ENCODE results near the gene OLAH.

The OLAH gene

DNA sequence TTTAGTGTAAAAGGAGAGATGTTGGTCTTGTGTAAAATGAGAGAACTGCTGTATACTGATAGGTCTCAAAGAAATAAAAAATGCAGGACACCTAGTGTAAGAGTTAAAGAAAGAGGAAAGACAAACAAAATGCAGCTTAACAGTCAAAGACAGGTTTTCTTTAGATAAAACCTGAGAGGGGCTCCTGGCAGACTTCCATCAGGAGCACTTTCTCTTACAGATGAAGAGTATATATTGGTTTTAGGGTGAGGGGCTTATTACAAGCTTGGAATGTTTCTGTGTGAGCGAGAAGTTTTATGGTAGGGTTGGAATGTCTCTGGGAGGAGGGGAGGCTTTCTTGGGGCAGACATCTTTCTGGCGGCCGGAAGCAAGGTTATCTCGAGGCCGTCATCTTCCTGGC, 28.6 kb downstream of the OLAH start:
- DNase-seq = no peak

DNA sequence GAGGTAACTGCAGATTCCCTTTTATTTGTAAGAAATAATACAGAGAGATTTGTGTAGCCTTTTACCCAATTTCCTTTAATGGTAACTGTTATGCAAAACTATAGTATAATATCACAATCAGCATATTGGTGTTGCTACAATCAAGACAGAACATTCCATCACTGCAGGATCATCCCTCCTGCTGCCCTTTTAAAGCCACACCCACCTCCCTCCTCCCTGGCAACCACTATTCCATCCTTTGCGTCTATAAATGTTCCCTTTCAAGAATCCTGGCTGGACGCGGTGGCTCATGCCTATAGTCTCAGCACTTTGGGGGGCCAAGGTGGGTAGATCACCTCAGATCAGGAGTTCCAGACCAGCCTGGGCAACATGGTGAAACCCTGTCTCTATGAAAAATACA, 31.7 kb downstream of the OLAH start:
- no peak for DNase-seq

DNA sequence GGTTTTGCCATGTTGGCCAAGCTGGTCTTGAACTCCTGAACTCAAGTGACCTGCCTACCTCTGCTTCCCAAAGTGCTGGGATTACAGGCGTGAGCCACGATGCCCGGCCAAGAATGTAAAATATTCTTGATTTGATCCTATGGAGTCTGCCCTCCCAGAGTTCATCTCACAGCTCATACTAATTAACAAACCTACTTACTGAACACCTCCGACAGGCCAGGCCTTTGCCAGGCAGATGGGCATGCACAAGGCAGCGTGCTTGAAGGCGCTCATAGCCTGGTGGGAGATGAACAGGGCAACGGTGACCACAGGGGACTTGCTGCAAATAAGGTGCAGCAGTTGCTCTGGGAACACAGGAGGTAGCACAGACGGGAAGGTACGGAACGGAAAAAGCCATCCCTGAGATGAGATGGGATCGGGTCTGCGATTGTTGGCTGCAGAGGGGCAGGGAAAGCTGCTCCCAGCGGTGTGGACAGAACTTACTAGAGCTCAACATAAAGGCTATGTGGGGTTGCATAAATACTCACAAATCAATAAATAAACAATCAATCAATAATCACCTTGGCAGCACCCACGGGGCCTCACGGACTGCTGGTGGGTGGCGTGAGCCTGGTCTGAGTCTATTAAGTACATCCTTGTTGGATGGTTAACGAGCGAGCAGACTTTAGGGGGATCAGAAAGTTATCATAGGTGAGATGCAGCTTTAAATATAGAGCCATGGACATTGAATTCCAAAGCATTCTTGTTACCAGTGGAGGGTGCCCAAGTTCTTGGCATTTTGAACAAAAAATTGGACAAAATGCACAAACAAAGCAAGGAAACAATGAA, 40.1 kb downstream of the OLAH start:
- no peak for DNase-seq

DNA sequence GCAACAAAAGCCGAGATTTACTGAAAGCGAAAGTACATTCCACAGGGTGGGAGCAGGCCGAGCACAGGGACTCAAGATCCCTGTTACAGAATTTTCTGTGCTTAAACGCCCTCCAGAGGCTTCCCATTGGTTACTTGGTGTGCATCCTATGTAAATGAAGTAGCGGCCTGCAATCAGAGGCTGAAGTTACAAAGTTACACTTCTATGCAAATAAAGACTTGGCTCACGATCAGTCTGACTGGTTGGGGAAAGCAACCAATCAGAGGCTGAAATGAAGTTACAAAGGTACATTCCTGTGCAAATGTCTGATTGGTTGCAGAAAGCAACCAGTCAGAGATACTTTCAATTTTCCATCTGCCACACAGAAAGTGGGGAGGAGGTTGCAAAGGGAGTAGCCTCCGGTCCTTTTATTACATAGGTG, 40.8 kb downstream of the OLAH start:
- no peak for DNase-seq

DNA sequence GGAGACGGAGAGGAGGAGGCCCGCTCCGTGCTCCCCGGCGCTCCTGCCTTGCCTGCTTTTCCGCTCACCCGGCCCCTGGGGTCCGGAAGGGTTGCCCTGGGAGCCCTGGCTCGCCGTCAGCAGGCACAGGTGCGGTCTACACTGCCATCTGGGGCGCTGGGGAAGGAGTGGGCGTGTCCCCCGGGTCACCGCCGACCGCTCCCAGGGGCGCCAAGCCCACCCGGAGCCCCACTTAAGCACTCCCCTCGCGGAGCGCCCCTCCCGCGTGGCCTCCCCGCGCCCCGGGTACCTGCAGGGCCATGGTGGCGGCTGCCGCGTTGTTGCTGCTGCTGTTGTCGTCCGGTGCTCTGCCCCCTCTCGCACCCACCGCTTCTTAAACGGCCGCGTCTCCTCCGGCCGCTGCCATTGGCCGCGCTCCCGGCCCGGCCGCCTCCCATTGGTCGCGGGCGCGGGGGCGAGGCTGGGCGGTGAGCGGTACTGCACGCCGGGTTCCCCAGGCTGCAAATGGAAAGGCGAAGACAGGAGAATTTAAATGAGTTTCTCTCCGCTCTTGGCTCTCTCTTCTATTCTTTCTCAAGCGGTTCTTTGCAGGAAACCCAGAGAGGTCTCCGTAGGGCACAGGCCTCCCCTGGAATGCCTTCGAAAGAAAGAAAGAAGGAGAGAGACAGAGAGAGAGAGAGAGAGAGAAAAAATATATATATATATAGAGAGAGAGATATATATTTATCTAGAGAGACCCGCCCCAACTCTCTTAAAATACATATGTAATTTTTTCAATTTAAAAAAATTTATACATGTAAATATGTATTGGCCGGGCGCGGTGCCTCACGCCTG, 44.9 kb downstream of the OLAH start, which contains the start of gene ACBD7:
ACBD7 (minus strand) TSS at position 349 of the 834 bp plus-strand sequence; CDS start at position 301, 48 bp downstream.
- peak; percentile 88 for DNase-seq

DNA sequence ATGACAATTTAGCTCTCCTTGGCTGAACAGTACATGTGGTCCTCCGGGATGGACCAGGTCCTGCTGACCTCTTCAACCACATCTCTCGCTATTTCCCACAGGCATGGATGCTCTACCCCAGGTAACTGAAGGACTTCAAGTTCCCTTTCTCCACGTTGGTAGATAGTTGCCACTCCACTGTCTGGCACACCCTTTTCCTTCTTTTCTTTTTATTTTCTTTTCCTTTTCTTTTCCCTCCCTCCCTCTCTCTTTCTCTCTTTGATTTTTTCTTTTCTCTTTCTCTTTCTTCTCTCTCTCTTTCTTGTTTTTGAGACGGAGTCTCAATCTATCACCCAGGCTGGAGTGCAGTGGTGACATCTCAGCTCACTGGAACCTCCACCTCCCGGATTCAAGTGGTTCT, 47.7 kb downstream of the OLAH start:
- no peak for DNase-seq

DNA sequence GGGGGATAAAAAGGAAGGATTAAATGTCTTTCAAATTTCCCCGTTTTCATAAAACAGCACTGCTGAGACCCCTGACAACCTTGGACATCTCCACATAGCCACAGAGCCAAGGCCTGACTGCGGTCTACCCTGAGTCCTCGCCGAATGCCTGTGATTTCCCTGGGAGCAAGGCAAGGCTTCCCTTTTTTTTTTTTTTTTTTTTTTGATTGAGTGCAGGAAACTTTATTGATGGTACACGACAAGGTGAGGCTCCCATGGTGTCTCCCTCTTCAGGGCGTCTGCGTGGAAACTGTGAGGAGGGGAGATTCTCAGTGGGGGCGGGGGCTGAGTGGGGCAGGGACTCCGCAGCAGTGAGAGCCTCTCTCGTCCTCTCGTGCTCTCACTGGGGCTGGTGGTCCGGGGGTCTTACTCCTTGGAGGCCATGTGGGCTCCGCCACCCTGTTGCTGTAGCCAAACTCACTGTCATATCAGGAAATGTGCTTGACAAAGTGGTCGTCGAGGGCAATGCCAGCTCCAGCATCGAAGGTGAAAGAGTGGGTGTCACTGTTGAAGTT, 49.2 kb downstream of the OLAH start:
- no peak for DNase-seq

DNA sequence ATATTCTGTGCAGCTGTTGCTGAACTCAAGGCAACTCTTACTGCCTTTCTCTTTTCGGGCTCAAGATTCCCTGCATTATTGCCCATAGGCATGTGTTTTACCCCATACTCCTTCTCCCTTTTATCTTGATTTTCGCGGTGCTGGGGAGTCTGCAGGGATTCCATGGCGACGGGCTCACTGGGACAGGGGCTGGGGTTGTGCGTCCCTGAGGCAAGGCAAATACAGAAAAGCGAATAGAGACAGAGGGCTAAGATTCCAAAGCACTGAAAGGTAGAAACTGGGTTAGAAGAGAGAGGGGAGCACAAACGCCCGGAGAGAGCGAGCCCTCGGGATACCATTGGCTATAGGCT, 52.9 kb downstream of the OLAH start:
- DNase-seq = no peak

DNA sequence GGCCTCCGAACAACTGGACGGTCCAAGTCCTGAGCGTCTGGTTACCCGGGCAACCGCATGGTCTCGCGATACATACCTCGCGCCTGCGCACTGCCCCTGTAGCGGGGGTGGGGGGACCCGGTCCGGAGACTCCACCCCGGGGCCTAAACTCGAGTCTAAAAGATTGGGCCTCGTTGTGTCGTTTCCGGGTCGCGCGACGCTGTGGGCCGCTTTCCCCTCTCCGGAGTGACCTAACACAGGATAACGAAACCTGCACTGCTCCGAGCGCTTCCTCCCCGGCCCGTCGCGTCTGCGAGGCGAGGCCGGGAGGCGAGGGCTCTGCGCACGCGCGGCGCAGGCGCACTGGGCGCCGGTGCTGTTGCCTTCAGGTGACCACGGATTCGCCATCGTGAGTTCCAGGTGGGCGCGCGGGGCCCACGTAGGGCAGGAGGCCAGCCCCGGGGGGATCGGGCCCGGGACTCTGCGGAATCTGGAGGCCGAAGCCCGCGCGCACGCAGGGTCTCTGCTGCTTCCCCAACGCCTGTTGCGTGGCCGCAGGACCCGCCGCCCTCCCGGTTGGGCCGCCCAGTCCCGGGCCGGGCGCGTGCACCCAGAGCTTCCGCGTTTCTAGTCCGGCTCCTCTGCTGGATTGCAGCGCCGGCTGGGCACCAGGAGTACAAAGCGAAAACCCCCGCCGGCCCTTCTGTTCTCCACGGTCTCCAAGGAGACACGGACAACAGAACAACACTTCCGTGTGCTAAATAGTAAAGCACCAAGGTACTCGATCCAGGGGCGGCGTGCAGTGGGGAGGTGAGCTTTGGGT, 53.5 kb downstream of the OLAH start, which contains the start of gene RPP38:
RPP38 (plus strand) TSS at position 345 of the 802 bp plus-strand sequence. CDS start 5,960 bp downstream, outside the sequence.
- peak; percentile 99 for DNase-seq

DNA sequence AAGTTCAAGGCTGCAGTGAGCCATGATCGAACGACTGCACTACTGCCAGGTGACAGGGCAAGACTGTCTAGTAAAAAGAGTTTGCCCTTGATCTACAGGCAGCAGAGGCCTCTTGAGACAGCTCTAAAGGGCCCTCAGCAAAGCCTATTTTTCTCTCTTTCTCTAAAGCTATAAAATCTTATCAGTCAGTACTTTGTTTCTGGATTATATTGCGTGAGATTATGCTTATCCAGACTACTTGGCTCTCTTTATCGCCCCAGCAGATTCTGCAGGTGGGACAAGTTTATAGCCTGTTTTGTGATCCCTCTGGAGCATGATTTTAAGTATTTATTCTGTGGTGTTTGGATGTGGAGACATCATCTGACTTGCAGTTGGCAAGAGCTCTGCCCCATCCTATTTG, 56.1 kb downstream of the OLAH start:
- DNase-seq = no peak

DNA sequence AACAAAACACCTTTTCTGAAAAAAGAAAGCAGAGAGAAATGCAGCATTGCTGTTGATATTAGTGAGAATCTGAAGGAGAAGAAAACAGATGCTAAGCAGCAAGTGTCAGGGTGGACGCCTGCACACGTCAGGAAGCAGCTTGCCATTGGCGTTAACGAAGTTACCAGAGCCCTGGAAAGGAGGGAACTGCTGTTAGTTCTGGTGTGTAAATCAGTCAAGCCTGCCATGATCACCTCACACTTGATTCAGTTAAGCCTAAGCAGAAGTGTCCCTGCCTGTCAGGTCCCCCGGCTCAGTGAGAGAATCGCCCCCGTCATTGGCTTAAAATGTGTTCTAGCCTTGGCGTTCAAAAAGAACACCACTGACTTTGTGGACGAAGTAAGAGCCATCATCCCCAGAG, 59.8 kb downstream of the OLAH start:
- DNase-seq = no peak

DNA sequence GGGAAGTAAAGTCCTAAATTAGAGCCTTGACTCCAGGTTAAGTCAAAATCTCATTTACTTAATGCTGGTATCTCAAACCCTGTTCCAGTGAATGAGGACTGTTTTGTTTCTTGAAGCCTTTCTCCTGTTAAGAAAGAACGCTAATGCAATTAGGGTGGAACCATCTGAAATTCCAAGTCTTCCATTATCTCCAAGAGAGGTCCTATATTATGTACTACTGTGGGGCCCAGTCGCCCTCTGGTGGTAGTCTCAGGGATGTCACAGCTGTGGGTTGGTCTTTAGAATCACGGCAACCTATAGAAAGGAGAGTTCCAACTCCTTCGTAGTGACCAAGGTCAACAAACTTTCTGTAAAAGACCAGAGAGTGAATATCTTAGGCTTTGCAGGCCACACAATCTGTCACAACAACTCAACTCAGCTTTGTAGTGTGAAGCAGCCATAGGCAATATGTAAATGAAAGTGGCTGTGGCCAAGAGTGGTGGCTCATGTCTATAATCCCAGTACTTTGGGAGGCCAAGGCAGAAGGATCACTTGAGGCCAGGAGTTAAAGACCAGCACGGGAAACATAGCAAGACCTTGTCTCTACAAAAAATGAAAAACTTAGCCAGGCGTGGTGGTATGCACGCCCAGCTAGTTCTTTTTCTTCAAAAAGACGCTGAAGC, 62.7 kb downstream of the OLAH start:
- peak; percentile 79 for DNase-seq

DNA sequence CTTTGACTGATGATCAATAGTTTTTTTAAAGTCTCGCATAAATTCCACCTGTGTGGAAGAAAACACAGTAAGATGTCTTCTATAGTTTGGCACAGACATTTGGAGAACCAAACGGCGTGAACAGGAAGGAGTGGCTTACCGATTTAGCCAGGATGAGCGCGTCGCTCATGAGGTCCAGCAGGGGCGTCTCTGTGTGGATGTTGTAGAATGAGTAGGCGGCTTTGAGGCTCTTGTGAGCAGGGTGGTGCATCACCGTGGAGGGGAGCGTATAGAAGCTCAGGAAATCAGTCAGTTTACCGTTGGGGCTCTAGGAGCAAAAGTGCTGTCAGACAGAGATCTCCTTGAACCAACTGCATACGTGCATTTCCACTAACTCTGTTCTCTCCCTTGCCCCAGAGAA, 68.9 kb downstream of the OLAH start:
- no peak for DNase-seq

DNA sequence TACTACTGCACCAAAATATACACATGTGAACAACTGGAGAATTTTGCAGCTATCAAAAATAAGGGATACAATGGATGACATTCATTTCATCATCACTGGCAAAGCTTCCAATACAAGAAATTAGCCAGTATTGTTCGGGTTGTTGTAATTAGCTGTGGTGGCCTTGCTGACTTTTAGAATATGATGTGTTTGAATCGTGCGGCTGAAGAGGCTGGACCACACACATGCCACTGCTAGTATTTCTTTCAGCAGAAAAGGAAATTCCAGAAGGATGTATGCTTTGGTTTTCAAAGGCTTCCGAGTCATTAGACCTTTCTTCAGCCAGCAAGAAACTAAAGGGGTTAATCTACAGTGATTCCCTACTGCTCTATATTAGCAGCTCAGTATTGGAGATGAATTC, 70.0 kb downstream of the OLAH start:
- DNase-seq = no peak

DNA sequence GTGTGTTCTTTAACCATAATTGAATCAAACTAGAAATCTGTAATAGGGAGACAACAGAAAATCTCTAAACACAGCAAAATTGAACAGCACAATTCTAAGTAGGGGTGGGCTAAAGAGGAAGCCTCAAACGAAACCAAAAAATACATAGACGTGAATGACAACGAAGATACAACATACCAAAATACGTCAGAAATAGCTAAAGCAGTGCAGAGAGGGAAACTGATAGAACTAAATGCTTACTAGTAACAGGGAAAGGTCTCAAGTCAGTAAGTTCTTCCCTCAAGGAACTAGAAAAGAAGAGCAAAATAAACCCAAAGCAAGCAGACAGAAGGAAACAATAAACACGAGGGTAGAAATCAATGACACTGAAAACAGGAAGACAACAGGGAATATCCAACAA, 72.5 kb downstream of the OLAH start:
- DNase-seq = no peak

DNA sequence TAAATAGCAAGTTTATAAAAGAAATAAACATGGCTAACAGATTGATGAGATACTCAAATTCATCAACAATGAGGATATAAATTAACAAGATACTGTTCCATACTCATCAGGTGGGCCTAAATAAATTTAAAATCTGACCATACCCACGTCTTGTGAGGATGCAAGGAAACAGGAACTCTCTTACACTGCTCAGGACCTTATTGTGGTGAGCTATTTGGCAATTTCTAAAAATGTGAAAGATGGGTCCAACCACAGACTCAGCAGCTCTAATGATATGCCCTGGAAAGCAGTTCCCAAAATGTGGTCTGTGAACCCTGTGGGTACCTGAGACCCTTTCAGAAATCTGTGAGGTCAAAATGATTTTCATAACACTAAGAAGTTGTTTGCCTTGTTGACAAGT, 74.9 kb downstream of the OLAH start:
- DNase-seq = no peak

DNA sequence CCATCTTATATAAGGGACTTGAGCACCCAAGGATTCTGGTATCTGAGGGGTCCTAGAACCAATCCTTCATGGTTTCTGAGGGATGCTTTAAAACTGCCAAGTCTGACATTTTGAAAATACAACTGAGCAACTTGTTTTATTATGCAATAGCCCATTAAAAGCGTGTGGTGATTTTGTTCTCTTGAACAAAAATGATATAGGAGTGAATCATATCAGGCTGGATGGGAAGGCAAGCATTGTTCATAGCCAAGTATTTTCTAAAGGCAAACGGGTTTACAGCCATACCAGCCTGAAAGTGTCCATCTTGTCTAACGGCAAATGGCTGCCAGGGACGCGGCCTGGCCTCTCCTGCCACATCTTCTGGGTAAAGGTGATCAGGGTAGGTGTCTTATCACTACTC, 76.8 kb downstream of the OLAH start:
- DNase-seq = no peak

DNA sequence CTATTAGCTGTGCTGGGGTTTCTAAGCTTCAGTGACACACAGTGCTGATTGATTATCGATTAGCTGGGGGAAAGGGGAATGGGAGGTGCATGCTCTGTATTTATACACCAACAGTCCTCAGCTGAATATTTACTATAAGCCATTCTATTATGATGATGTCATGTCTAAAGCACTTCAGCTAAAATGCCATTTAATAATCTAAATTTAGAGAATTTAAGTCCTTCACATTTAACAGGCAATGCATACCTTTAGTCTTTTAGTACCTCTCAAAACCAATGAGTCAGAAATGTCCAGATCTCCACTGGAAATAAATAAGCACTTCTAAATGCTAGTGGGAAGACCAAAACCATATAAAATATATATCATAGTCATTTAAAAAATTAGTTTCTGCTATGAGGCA, 78.0 kb downstream of the OLAH start:
- no peak for DNase-seq

DNA sequence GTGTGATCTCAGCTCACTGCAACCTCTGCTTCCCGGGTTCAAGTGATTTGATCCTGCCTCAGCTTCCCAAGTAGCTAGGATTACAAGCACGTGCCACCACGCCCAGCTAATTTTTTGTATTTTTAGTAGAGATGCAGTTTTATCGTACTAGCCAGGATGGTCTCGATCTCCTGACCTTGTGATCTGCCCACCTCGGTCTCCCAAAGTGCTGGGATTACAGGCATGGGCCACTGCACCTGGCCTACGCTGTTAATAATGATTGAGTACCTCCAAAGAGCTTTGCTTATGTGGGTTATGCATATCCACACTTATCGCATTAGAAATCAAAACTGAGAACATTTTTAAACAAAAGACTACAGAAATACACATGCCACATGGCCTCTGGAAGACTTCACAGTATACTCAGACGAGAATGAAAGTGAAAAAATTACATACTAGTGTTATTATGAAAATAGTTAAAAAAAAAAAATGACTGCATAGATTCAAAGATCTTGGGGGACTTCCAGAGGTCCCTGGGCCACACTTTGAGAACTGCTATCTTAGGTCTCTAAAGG, 78.8 kb downstream of the OLAH start:
- no peak for DNase-seq

All from stimulated activated CD8-positive, alpha-beta memory T cell treated with anti-CD3 and anti-CD28 coated beads, Interleukin-4, amount 100 ng/mL, for 48 hours (primary cell).